Coronary artery (tissue), 2 donors: Measurements from ENCODE around the gene MBD3L3.
"Not testable (repeated sequence)": the region's sequence is repeated elsewhere in the genome, so short reads cannot be mapped to it uniquely, and the experiment has no call there.

Experiments used
- DNase-seq: peaks from one replicate; pipeline ENCODE4 v3.0.0-alpha.2; 2017; ENCODE audit warnings: low spot score
- H3K27ac ChIP-seq, 2 donors: fragments of 200-600 bp; sonication (generic); one replicate each; pipeline ENCODE4 v1.5.1; 2016 to 2019
- H3K4me3 ChIP-seq: fragments of 200-600 bp; sonication (generic); 2 replicates; pipeline ENCODE4 v1.5.1; 2016; ENCODE audit warnings: mild to moderate bottlenecking, moderate library complexity
- CTCF ChIP-seq: fragments of 200-600 bp; sonication (generic); IDR thresholded peaks from one replicate; pipeline ENCODE4 v1.5.1; 2019; ENCODE audit warnings: antibody characterized with exemption

The MBD3L3 gene

GRCh38 chr19:7069904-7070226, 11.4 kb upstream of the MBD3L3 start:
- Histone ChIP-seq H3K27ac (peak overlapping the region; percentile 73 to 82), H3K4me3 (peak overlapping the region; percentile 77)
- no peak for TF ChIP-seq CTCF
- DNase-seq, result no peak

- no peak for TF ChIP-seq CTCF
- Histone ChIP-seq H3K27ac (peak within 1 kb of the TSS; percentile 73 to 82), H3K4me3 (peak within 1 kb of the TSS; percentile 77)
- DNase-seq, result peak; percentile 98
Observed at GRCh38 chr19:7069042-7069903, 10.8 kb upstream of the MBD3L3 start, which contains the start of gene ZNF557. ZNF557 (plus strand) TSS chr19:7069703; CDS start chr19:7075075, 5,372 bp downstream.

- TF ChIP-seq CTCF, result no peak
- H3K27ac ChIP-seq, result peak overlapping the region in 1 of 2 donors; percentile 64
- DNase-seq, result no peak
- H3K4me3 ChIP-seq, result peak overlapping the region; percentile 77
Observed at GRCh38 chr19:7068599-7068998, 10.1 kb upstream of the MBD3L3 start.

GRCh38 chr19:7067716-7068115, 9.2 kb upstream of the MBD3L3 start:
- H3K4me3 ChIP-seq, result no peak overlapping the region
- no peak overlapping the region for H3K27ac ChIP-seq
- TF ChIP-seq CTCF, result no peak
- no peak for DNase-seq

- DNase-seq, H3K4me3 ChIP-seq, H3K27ac ChIP-seq: not testable (repeated sequence)
Observed at GRCh38 chr19:7067122-7067521, 8.6 kb upstream of the MBD3L3 start.

- no peak for DNase-seq
- TF ChIP-seq CTCF, result no peak
- Histone ChIP-seq H3K4me3 (no peak overlapping the region), H3K27ac (no peak overlapping the region)
Observed at GRCh38 chr19:7063764-7064418, 5.4 kb upstream of the MBD3L3 start.

GRCh38 chr19:7063339-7063738, 4.9 kb upstream of the MBD3L3 start:
- H3K27ac ChIP-seq, result no peak overlapping the region
- no peak overlapping the region for H3K4me3 ChIP-seq
- no peak for TF ChIP-seq CTCF
- DNase-seq, result no peak

GRCh38 chr19:7059977-7060376, 1.5 kb upstream of the MBD3L3 start:
- DNase-seq, H3K4me3 ChIP-seq, H3K27ac ChIP-seq: not testable (repeated sequence)

- not testable (repeated sequence) for DNase-seq, H3K27ac ChIP-seq, H3K4me3 ChIP-seq
Observed at GRCh38 chr19:7056371-7056770, 2.1 kb downstream of the MBD3L3 start.

GRCh38 chr19:7055679-7056078, 2.8 kb downstream of the MBD3L3 start:
- not testable (repeated sequence) for DNase-seq, H3K4me3 ChIP-seq, H3K27ac ChIP-seq

- not testable (repeated sequence) for H3K4me3 ChIP-seq, DNase-seq
Observed at GRCh38 chr19:7054635-7055368, 3.7 kb downstream of the MBD3L3 start.

More at GRCh38 chr19:7054635-7055368, 3.7 kb downstream of the MBD3L3 start:
- H3K27ac ChIP-seq, result not testable (repeated sequence)
